Keratinocyte (primary cell): ENCODE measurements around the gene IFI27L2.

ENCODE experiments used
- CTCF ChIP-seq, 3 experiments: IDR thresholded peaks in 1 of 3; conservative IDR thresholded peaks in 1 of 3; optimal IDR thresholded peaks in 1 of 3; 2 replicates in 2 of 3; 3 replicates in 1 of 3; pipeline versions ENCODE3 to v1.5.1; 2011; ENCODE audit warnings: low read length in 3 of 3, mild to moderate bottlenecking in 3 of 3, moderate library complexity in 2 of 3, control low read depth in 1 of 3, inconsistent platforms in 1 of 3; ENCODE audit not compliant: insufficient read depth in 2 of 3; ENCODE audit errors: extremely low read depth in 1 of 3
- EZH2 ChIP-seq: IDR thresholded peaks from one replicate; pipeline ENCODE4 v1.6.1; 2012; ENCODE audit warnings: inconsistent platforms, mild to moderate bottlenecking, low read length, moderate library complexity

- TF ChIP-seq CTCF (optimal IDR thresholded peaks at IDR 0.05 in 1 of 3, IDR thresholded peaks at IDR 0.05 in 1 of 3, conservative IDR thresholded peaks at IDR 0.05 in 1 of 3; ENCODE audit: extremely low read depth in 1 of 3, insufficient read depth in 2 of 3, low read length in 3 of 3) = no peak
- TF ChIP-seq EZH2 = no peak
Measured at GRCh38 chr14:94101748-94102147, 27.7 kb downstream of the IFI27L2 start.
